SK-N-SH (cell line): ENCODE measurements around the gene CD38.
"Not testable (repeated sequence)": the region's sequence is repeated elsewhere in the genome, so short reads cannot be mapped to it uniquely, and the experiment has no call there.

ENCODE experiments used
- EP300 ChIP-seq, 2 experiments: IDR thresholded peaks; 2 replicates each; pipeline versions ENCODE4 v1.4.0 to v1.6.1; 2012; ENCODE audit warnings: borderline replicate concordance in 1 of 2, low read depth in 1 of 2, low read length in 1 of 2
- NRF1 ChIP-seq: IDR thresholded peaks from 2 replicates; pipeline ENCODE4 v1.6.1; 2012; ENCODE audit warnings: low read depth, mild to moderate bottlenecking, low read length

GRCh38 chr4:15861198-15861597, 83.1 kb downstream of the CD38 start:
- not testable (repeated sequence) for TF ChIP-seq NRF1; EP300 (IDR thresholded peaks at IDR 0.05; ENCODE audit: borderline replicate concordance in 1 of 2, low read depth in 1 of 2, low read length in 1 of 2)
